IPS DF 19.7 (cell line): ENCODE measurements around the gene SPAAR.
"Not testable (repeated sequence)": the region's sequence is repeated elsewhere in the genome, so short reads cannot be mapped to it uniquely, and the experiment has no call there.

Source experiments
- DNase-seq: peaks from one replicate; pipeline ENCODE4 v3.0.0-alpha.2; 2013; ENCODE audit warnings: low read depth, low spot score

SPAAR gene

GRCh38 chr9:35904338-35904737 is 5.0 kb upstream of the SPAAR start:
- DNase-seq: no peak

- no peak for DNase-seq
Measured at GRCh38 chr9:35905051-35905781, 4.1 kb upstream of the SPAAR start.

- no peak for DNase-seq
Measured at GRCh38 chr9:35905912-35906679, 3.2 kb upstream of the SPAAR start, which contains the start of gene HRCT1. Gene HRCT1, plus strand, starts transcription at chr9:35906202. Its CDS starts 86 bp downstream, at chr9:35906288.

GRCh38 chr9:35906923-35907699 is 2.2 kb upstream of the SPAAR start:
- no peak for DNase-seq

- peak; percentile 88 for DNase-seq
Measured at GRCh38 chr9:35907711-35908503, 1.4 kb upstream of the SPAAR start.

- DNase-seq: no peak
Measured at GRCh38 chr9:35908504-35909125, 675 bp upstream of the SPAAR start.

- no peak for DNase-seq
Measured at GRCh38 chr9:35909687-35910612, 660 bp downstream of the SPAAR start.

- no peak for DNase-seq
Measured at GRCh38 chr9:35910613-35911359, 1.5 kb downstream of the SPAAR start.

GRCh38 chr9:35911690-35912089 is 2.4 kb downstream of the SPAAR start:
- no peak for DNase-seq

GRCh38 chr9:35912791-35913400 is 3.6 kb downstream of the SPAAR start:
- DNase-seq: no peak

GRCh38 chr9:35913429-35913828 is 4.1 kb downstream of the SPAAR start:
- not testable (repeated sequence) for DNase-seq

- no peak for DNase-seq
Measured at GRCh38 chr9:35914301-35914807, 5.1 kb downstream of the SPAAR start.

GRCh38 chr9:35915681-35916294 is 6.5 kb downstream of the SPAAR start:
- DNase-seq: no peak

- no peak for DNase-seq
Measured at GRCh38 chr9:35917261-35917660, 8.0 kb downstream of the SPAAR start.

- DNase-seq: no peak
Measured at GRCh38 chr9:35918780-35919179, 9.5 kb downstream of the SPAAR start.

- DNase-seq: no peak
Measured at GRCh38 chr9:35919212-35920008, 10.1 kb downstream of the SPAAR start.

GRCh38 chr9:35920051-35920620 is 10.8 kb downstream of the SPAAR start:
- no peak for DNase-seq
